ENCODE data around the gene ATRNL1. TPM values are rescaled to one million over a fixed set of nuclear protein-coding genes. Genes with fewer than 3 reads are reported as not detected.

The ATRNL1 gene
- total RNA-seq, 4 donors from 2014 or later = 0.44 to 1.4 (median 1.1) TPM

- TF ChIP-seq CTCF (IDR thresholded peaks at IDR 0.05) (no peak), POLR2A (IDR thresholded peaks at IDR 0.05) (no peak), EP300 (IDR thresholded peaks at IDR 0.05) (no peak), POLR2AphosphoS5 (IDR thresholded peaks at IDR 0.05) (no peak)
- Histone ChIP-seq H3K27ac (no peak overlapping the region), H3K36me3 (no peaks in the 10 kb centered on the region), H3K4me1 (no peaks in the 10 kb centered on the region), H3K27me3 (no peaks in the 10 kb centered on the region), H3K4me3 (no peak overlapping the region), H3K9me3 (no peaks in the 10 kb centered on the region)
- no peak for DNase-seq (ENCODE audit: low spot score in 2 of 2)
- 64% methylated on average over 3 of the region's 3 CpGs for WGBS
Observed at GRCh38 chr10:115790220-115790619, 697.1 kb downstream of the ATRNL1 start.

- Histone ChIP-seq H3K4me1 (no peaks in the 10 kb centered on the region), H3K9me3 (no peaks in the 10 kb centered on the region), H3K36me3 (no peaks in the 10 kb centered on the region), H3K27ac (no peak overlapping the region), H3K4me3 (no peak overlapping the region), H3K27me3 (no peaks in the 10 kb centered on the region)
- WGBS = 93% methylated on average over 4 of the region's 4 CpGs
- DNase-seq (ENCODE audit: low spot score in 2 of 2) = no peak
- no peak for TF ChIP-seq EP300 (IDR thresholded peaks at IDR 0.05)
- no peak for TF ChIP-seq POLR2A (IDR thresholded peaks at IDR 0.05)
- TF ChIP-seq CTCF (IDR thresholded peaks at IDR 0.05) = no peak
- no peak for TF ChIP-seq POLR2AphosphoS5 (IDR thresholded peaks at IDR 0.05)
Observed at GRCh38 chr10:115795964-115796363, 702.8 kb downstream of the ATRNL1 start.

GRCh38 chr10:115801457-115801856, 708.3 kb downstream of the ATRNL1 start:
- no peaks in the 10 kb centered on the region for H3K36me3 ChIP-seq
- no peaks in the 10 kb centered on the region for H3K4me1 ChIP-seq
- H3K9me3 ChIP-seq = no peaks in the 10 kb centered on the region
- H3K27me3 ChIP-seq = no peaks in the 10 kb centered on the region
- H3K27ac ChIP-seq = no peak overlapping the region
- TF ChIP-seq POLR2A (IDR thresholded peaks at IDR 0.05) = no peak
- TF ChIP-seq EP300 (IDR thresholded peaks at IDR 0.05) = no peak
- TF ChIP-seq POLR2AphosphoS5 (IDR thresholded peaks at IDR 0.05) = no peak
- TF ChIP-seq CTCF (IDR thresholded peaks at IDR 0.05) = no peak
- H3K4me3 ChIP-seq = no peak overlapping the region
- no peak for DNase-seq (ENCODE audit: low spot score in 2 of 2)

GRCh38 chr10:115801992-115802391, 708.8 kb downstream of the ATRNL1 start:
- no peaks in the 10 kb centered on the region for H3K4me1 ChIP-seq
- no peak for TF ChIP-seq POLR2A (IDR thresholded peaks at IDR 0.05)
- TF ChIP-seq POLR2AphosphoS5 (IDR thresholded peaks at IDR 0.05) = no peak
- H3K27me3 ChIP-seq = no peaks in the 10 kb centered on the region
- 83% methylated on average over 2 of the region's 2 CpGs for WGBS
- no peak overlapping the region for H3K4me3 ChIP-seq
- no peak for DNase-seq (ENCODE audit: low spot score in 2 of 2)
- H3K27ac ChIP-seq = no peak overlapping the region
- H3K9me3 ChIP-seq = no peaks in the 10 kb centered on the region
- H3K36me3 ChIP-seq = no peaks in the 10 kb centered on the region

GRCh38 chr10:115802911-115803310, 709.7 kb downstream of the ATRNL1 start:
- Histone ChIP-seq H3K36me3 (no peaks in the 10 kb centered on the region), H3K27me3 (no peaks in the 10 kb centered on the region), H3K4me3 (no peak overlapping the region), H3K27ac (no peak overlapping the region), H3K4me1 (no peaks in the 10 kb centered on the region), H3K9me3 (no peaks in the 10 kb centered on the region)
- no peak for TF ChIP-seq POLR2A (IDR thresholded peaks at IDR 0.05)
- TF ChIP-seq CTCF (IDR thresholded peaks at IDR 0.05) = no peak
- TF ChIP-seq EP300 (IDR thresholded peaks at IDR 0.05) = no peak
- no peak for TF ChIP-seq POLR2AphosphoS5 (IDR thresholded peaks at IDR 0.05)
- DNase-seq (ENCODE audit: low spot score in 2 of 2) = no peak

- TF ChIP-seq EP300 (IDR thresholded peaks at IDR 0.05) (no peak), POLR2AphosphoS5 (IDR thresholded peaks at IDR 0.05) (no peak), POLR2A (IDR thresholded peaks at IDR 0.05) (no peak), CTCF (IDR thresholded peaks at IDR 0.05) (no peak)
- Histone ChIP-seq H3K4me3 (no peak overlapping the region), H3K9me3 (peaks cover 5% of the 10 kb centered on the region), H3K27me3 (no peaks in the 10 kb centered on the region), H3K4me1 (no peaks in the 10 kb centered on the region), H3K36me3 (no peaks in the 10 kb centered on the region), H3K27ac (no peak overlapping the region)
- no peak for DNase-seq (ENCODE audit: low spot score in 2 of 2)
- 37% methylated on average over 2 of the region's 2 CpGs for WGBS
Observed at GRCh38 chr10:115814542-115814941, 721.4 kb downstream of the ATRNL1 start.

Measured in suprapubic skin (tissue), 4 donors.